ENCODE results near the gene IFITM1. TPM values are rescaled to one million over a fixed set of nuclear protein-coding genes. Genes with fewer than 3 reads are reported as not detected.
A peak's percentile ranks its signal among the peaks of the same experiment; 100 is the strongest.
"Not testable (repeated sequence)": the region's sequence is repeated elsewhere in the genome, so short reads cannot be mapped to it uniquely, and the experiment has no call there.

The IFITM1 gene
- total and polyA plus RNA-seq, 7 donors, result 41.2 to 580 (median 91.5) TPM

DNA sequence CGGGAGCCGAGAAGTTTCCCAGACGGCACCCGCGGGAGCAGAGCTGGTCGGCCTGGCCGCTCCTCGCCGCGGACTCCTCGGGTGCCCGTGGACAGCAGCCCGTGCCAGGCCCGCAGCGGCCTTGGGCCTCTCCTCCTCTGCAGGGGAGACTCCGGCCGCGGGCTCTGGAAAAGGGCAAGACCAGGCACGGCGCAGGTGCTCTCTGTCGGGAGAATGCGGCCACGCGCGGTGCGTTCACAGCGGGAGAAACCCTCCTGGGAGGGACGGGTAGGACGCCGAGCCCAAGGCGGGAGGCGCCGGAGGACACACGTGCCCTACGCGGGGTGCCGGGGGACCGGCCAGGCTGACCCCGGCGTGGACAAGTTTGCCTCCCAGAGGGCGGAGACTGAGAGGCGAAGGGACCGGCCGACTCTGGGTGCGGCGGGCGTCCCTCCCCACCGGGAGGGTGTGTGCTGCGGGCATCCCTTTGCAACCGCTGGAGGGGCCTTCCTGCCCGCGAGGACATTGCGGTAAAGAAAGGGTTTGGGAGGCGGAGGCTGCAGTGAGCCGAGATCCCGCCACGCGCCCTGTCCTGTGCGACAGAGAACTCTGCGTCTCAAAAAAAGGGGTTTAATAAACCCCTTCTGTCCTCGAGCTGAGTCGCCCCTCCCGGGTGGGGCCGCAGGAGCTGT, 2.3 kb downstream of the IFITM1 start:
- Histone ChIP-seq H3K27me3 (peaks cover 5 to 19% (median 11%) of the 10 kb centered on the region in 3 donors), H3K4me3 (peak overlapping the region; percentile 19 to 52 (median 45)), H3K27ac (peak overlapping the region; percentile 65 to 76 (median 72)), H3K36me3 (no peaks in the 10 kb centered on the region), H3K9me3 (no peaks in the 10 kb centered on the region), H3K4me1 (peaks cover 0 to 37% (median 25%) of the 10 kb centered on the region in 4 donors)
- no peak for TF ChIP-seq POLR2A (IDR thresholded peaks at IDR 0.05)
- TF ChIP-seq, protein P1, sequence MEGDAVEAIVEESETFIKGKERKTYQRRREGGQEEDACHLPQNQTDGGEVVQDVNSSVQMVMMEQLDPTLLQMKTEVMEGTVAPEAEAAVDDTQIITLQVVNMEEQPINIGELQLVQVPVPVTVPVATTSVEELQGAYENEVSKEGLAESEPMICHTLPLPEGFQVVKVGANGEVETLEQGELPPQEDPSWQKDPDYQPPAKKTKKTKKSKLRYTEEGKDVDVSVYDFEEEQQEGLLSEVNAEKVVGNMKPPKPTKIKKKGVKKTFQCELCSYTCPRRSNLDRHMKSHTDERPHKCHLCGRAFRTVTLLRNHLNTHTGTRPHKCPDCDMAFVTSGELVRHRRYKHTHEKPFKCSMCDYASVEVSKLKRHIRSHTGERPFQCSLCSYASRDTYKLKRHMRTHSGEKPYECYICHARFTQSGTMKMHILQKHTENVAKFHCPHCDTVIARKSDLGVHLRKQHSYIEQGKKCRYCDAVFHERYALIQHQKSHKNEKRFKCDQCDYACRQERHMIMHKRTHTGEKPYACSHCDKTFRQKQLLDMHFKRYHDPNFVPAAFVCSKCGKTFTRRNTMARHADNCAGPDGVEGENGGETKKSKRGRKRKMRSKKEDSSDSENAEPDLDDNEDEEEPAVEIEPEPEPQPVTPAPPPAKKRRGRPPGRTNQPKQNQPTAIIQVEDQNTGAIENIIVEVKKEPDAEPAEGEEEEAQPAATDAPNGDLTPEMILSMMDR (IDR thresholded peaks at IDR 0.05), result no peak
- TF ChIP-seq POLR2AphosphoS5 (IDR thresholded peaks at IDR 0.05), result peak in 1 of 4 donors; percentile 45
- TF ChIP-seq EP300 (IDR thresholded peaks at IDR 0.05), result no peak
- WGBS, 2 donors, result 16 to 25% methylated on average over 64 of the region's 64 CpGs
- peak; percentile 75 for DNase-seq
- intact Hi-C loops (cut with DNase I), result no loop called here

DNA sequence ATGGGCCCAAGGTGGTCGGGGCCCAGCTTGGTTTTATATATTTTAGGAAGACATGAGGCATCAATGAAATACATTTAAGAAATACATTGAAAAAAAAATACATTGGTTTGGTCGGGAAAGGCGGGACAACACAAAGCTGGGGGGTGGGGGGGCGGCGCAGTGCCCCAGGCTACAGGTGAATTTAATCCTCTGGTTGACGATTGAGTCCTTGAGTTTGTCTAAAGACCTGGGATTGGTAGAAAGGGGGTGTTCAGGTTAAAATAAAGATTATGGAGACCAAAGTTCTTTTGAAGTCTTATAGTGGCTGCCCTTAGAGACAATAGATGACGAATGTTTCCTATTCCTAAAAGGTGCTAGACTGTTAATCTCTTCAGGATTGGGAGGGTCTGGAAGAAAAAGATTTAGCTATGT, 3.1 kb downstream of the IFITM1 start:
- WGBS, 2 donors, result 64 to 65% methylated on average over 7 of the region's 7 CpGs
- peak overlapping the region in 1 of 4 donors; percentile 52 for H3K4me3 ChIP-seq
- peak overlapping the region; percentile 65 to 76 (median 72) for H3K27ac ChIP-seq
- DNase-seq, result no peak
- TF ChIP-seq POLR2A (IDR thresholded peaks at IDR 0.05) (no peak), EP300 (IDR thresholded peaks at IDR 0.05) (no peak)
- H3K27me3 ChIP-seq, result peaks cover 5 to 19% (median 11%) of the 10 kb centered on the region in 3 donors
- no peaks in the 10 kb centered on the region for H3K9me3 ChIP-seq
- H3K36me3 ChIP-seq, result no peaks in the 10 kb centered on the region
- intact Hi-C loops (cut with DNase I), result no loop called here
- H3K4me1 ChIP-seq, result peaks cover 0 to 33% (median 22%) of the 10 kb centered on the region in 4 donors

DNA sequence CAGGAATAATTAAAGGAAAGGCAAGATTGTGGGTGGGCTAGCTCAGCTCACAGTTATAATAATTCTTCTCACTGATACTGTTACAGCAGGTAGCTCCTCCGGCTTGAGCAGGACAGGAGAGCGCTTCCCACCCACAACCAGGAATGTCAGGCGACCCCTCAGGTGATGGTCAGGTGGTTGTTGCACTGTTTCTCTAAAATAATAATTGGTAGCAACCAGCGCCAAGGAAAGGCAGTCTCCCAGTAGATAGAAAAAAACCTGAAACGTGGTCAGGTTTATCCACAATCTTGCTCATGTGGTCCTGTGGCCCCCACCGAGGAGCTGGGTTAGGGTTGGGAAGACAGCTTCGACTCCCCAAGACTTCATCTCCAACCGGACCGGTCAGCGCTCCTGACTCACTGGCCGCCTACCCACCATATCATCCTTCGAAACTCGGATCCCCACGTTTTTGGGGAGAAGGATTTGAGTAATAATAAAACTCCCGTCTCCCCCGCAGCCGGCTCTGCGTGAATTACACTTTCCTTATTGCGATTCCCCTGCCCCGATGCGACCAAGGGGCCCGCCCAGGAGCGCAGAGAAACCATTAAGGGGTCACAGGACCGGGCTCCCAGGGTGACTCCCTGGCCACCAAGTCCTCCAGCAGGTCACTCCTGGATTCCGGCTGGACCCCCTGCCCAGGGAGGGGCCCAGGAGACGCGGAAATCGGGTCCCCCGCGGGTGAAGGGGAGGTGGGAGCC, 4.0 kb downstream of the IFITM1 start:
- TF ChIP-seq POLR2AphosphoS5 (IDR thresholded peaks at IDR 0.05), result peak in 1 of 4 donors; percentile 32
- peak overlapping the region in 2 of 4 donors; percentile 36 to 39 for H3K4me3 ChIP-seq
- H3K4me1 ChIP-seq, result peaks cover 0 to 29% (median 18%) of the 10 kb centered on the region in 4 donors
- H3K27ac ChIP-seq, result peak overlapping the region; percentile 49 to 73 (median 58)
- peaks cover 5 to 19% (median 11%) of the 10 kb centered on the region in 3 donors for H3K27me3 ChIP-seq
- DNase-seq, result peak; percentile 55
- H3K9me3 ChIP-seq; H3K36me3 ChIP-seq; intact Hi-C loops (cut with DNase I): not testable (repeated sequence)
- WGBS, 2 donors, result 29 to 32% methylated on average over 16 to 17 of the region's 30 CpGs

DNA sequence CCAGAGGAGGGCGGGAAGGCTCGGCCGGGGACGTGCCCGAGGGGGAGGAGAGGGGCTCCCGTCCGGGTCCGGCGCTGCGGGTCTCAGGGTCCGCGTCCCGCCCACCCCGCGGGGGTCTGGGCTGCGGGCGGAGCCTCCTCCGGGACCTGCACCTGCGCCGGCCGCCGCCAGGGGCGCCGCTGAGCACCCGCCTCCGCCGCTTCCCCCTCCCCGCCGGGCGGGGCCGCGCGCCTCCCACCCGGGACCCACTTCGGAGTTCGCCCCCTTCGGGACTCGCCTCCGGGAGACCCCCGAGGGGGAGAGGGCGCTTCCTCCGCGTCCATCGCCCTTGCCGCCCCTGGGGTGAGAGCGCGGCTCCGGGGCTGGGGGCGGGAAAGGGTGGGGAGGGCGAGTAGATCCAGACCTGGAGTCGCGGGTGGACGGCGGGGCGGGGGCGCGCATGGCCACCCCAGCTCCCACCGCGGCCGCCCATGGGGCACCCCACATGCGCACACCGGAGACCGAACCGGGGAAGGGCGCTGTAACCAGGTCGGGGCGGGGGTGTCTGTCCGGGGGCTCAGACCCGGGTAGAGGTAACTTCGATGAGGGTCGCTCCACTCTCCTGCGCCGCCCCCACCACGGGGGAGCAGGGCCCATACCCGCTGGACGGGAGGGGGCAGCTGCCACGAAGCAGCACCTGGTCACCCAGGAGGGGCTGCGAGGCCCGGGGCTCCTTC, 4.7 kb downstream of the IFITM1 start:
- H3K27ac ChIP-seq, result peak overlapping the region; percentile 98 to 100 (median 100)
- DNase-seq, result peak; percentile 63
- H3K4me1 ChIP-seq, result peaks cover 0 to 30% (median 13%) of the 10 kb centered on the region in 4 donors
- H3K36me3 ChIP-seq; intact Hi-C loops (cut with DNase I); H3K9me3 ChIP-seq: not testable (repeated sequence)
- H3K4me3 ChIP-seq, result peak overlapping the region; percentile 74 to 96 (median 92)
- peaks cover 5 to 19% (median 11%) of the 10 kb centered on the region in 3 donors for H3K27me3 ChIP-seq
- WGBS, 2 donors, result 2 to 3% methylated on average over 16 of the region's 79 CpGs

DNA sequence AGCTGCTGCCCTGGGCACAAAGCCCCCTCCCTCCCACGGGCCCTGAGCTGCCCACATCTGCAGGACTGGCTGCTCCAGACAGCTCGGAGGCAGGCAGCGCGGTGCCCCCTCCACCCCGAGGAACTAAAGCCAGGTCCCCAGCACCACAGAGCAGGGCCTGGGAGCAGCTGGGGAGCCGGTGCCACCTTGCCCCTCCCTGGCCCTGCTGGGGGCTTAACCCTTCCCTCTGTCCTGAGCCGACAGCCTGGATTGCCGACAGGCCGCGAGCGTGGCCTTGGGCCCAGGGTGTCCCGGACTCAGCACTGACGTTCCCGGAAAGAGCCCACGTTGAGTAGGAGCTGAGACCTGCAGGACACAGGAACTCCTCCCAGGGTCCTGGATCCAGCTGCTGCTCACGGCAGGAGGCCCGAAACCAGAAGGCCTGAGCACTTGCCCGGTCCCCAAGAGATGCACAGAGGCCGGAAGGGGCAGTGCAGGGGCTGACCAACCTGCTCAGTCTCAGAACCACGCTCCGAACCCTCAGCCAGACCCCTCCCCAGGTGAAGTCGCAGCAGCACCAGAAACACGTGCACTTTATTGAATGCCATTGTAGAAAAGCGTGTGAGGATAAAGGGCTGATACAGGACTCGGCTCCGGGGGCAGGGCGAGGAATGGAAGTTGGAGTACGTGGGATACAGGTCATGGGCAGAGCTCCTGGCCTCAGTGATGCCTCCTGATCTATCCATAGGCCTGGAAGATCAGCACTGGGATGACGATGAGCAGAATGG, 5.5 kb downstream of the IFITM1 start:
- TF ChIP-seq, protein P1 (IDR thresholded peaks at IDR 0.05), result peak in 2 of 4 experiments; percentile 8 to 19
- TF ChIP-seq POLR2AphosphoS5 (IDR thresholded peaks at IDR 0.05), result peak in 2 of 4 donors; percentile 20 to 46
- WGBS, 2 donors, result 15 to 22% methylated on average over 20 of the region's 29 CpGs

DNA sequence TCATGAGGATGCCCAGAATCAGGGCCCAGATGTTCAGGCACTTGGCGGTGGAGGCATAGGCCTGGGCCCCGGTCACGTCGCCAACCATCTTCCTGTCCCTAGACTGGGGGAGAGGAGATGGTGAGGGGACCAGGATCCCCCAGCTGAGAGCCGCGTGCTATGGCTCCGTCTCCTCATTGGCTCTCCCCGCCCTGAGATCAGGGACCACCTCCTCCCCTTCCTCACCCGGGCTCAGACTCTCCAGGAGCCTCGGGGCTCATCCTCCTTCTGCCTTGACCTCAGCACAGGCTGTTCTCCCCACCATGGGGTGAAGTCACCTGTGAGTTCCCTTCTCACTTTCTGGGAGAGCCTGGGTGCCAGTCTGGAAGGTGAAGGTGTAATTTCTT, 6.0 kb downstream of the IFITM1 start:
- H3K4me1 ChIP-seq, result peaks cover 0 to 43% (median 23%) of the 10 kb centered on the region in 4 donors
- intact Hi-C loops (cut with DNase I); H3K9me3 ChIP-seq; H3K36me3 ChIP-seq: not testable (repeated sequence)
- H3K27ac ChIP-seq, result peak overlapping the region; percentile 98 to 100 (median 100)
- peaks cover 5 to 19% (median 11%) of the 10 kb centered on the region in 3 donors for H3K27me3 ChIP-seq
- peak; percentile 55 for DNase-seq
- H3K4me3 ChIP-seq, result peak overlapping the region; percentile 74 to 96 (median 92)
- 10 to 29% methylated on average over 10 of the region's 10 CpGs for WGBS, 2 donors

More for the DNA sequence above, 5.5 kb downstream of the IFITM1 start:
- Histone ChIP-seq H3K4me1 (peaks cover 0 to 38% (median 17%) of the 10 kb centered on the region in 4 donors), H3K27me3 (peaks cover 5 to 19% (median 11%) of the 10 kb centered on the region in 3 donors), H3K4me3 (peak overlapping the region; percentile 74 to 96 (median 92)), H3K27ac (peak overlapping the region; percentile 98 to 100 (median 100))
- peak; percentile 74 for DNase-seq
- H3K36me3 ChIP-seq; H3K9me3 ChIP-seq; intact Hi-C loops (cut with DNase I): not testable (repeated sequence)
